ENCODE measurements around the gene PLK3. TPM values are rescaled to one million over a fixed set of nuclear protein-coding genes. Genes with fewer than 3 reads are reported as not detected.

Gene PLK3
- total RNA-seq, 1 experiment from 2014 or later = 3.2 TPM

GRCh38 chr1:44775930-44776729, 24.0 kb upstream of the PLK3 start:
- DNase-seq = peak in 1 of 2 experiments; percentile 11
- TF ChIP-seq, protein P1, sequence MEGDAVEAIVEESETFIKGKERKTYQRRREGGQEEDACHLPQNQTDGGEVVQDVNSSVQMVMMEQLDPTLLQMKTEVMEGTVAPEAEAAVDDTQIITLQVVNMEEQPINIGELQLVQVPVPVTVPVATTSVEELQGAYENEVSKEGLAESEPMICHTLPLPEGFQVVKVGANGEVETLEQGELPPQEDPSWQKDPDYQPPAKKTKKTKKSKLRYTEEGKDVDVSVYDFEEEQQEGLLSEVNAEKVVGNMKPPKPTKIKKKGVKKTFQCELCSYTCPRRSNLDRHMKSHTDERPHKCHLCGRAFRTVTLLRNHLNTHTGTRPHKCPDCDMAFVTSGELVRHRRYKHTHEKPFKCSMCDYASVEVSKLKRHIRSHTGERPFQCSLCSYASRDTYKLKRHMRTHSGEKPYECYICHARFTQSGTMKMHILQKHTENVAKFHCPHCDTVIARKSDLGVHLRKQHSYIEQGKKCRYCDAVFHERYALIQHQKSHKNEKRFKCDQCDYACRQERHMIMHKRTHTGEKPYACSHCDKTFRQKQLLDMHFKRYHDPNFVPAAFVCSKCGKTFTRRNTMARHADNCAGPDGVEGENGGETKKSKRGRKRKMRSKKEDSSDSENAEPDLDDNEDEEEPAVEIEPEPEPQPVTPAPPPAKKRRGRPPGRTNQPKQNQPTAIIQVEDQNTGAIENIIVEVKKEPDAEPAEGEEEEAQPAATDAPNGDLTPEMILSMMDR (IDR thresholded peaks at IDR 0.05; ENCODE audit: insufficient read depth in 1 of 2, low read depth in 1 of 2, low read length in 1 of 2, severe bottlenecking in 1 of 2, unreplicated experiment in 1 of 2) = no peak

DNA sequence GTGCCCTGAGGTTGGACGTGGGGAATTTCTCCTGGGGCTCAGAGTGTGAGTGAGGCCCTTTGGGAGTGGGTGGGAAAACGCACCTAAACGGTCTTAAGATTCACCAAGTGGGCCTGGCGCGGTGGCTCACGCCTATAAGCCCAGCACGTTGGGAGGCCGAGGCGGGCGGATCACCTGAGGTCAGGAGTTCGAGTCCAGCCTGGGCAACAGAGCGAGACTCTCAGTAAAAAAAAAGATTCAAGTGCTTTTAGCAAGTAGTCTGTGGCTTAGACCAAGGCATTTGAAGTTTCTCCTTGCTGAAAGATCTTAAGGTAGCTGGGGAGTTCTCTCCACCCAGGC, 23.5 kb upstream of the PLK3 start:
- intact Hi-C loops (cut with micrococcal nuclease; ENCODE audit: unreplicated experiment) = no loop called here
- Histone ChIP-seq H3K4me1 (peaks cover 6% of the 10 kb centered on the region), H3K36me3 (ENCODE audit: control insufficient read depth, insufficient read depth, low read length) (peaks cover 4% of the 10 kb centered on the region), H3K27me3 (replicated peaks; ENCODE audit: control insufficient read depth, insufficient read depth, low read length) (no peaks in the 10 kb centered on the region), H3K9me3 (no peaks in the 10 kb centered on the region), H3K4me3 (ENCODE audit: low read depth, low read length) (peak overlapping the region; percentile 71)
- TF ChIP-seq, protein P1 (IDR thresholded peaks at IDR 0.05; ENCODE audit: insufficient read depth in 1 of 2, low read depth in 1 of 2, low read length in 1 of 2, severe bottlenecking in 1 of 2, unreplicated experiment in 1 of 2) = no peak
- Mint-ChIP-seq H3K27me3 (ENCODE audit: insufficient read depth, unreplicated experiment) (no peaks in the 10 kb centered on the region), H3K27ac (ENCODE audit: unreplicated experiment) (peak overlapping the region; percentile 81), H3K4me3 (ENCODE audit: unreplicated experiment) (peak overlapping the region; percentile 81), H3K9me3 (ENCODE audit: unreplicated experiment) (no peaks in the 10 kb centered on the region), H3K36me3 (ENCODE audit: insufficient read depth, unreplicated experiment) (peaks cover 69% of the 10 kb centered on the region), H3K4me1 (ENCODE audit: low read depth, unreplicated experiment) (no peaks in the 10 kb centered on the region)
- POLR2A ChIA-PET = interaction anchor here (1.6 kb wide), 2 partner anchors 23 to 43 kb away, joined by 7 to 20 read pairs; partner anchors contain the start of gene PLK3
- CTCF ChIA-PET = interaction anchor here (1.7 kb wide), 1 partner anchor 24 kb away, joined by 5 read pairs; the partner anchor contains the start of gene PLK3
- no TSS peak for BruUV-seq (replicated peaks)
- DNase-seq = no peak

More at GRCh38 chr1:44775930-44776729, 24.0 kb upstream of the PLK3 start:
- CTCF ChIA-PET = interaction anchor here (0.6 to 1.7 kb wide), 2 partner anchors 16 to 24 kb away, joined by 3 to 5 read pairs; partner anchors contain the start of gene PLK3
- H3K4me1 Mint-ChIP-seq (ENCODE audit: low read depth, unreplicated experiment) = no peaks in the 10 kb centered on the region
- H3K36me3 Mint-ChIP-seq (ENCODE audit: insufficient read depth, unreplicated experiment) = peaks cover 64% of the 10 kb centered on the region
- POLR2A ChIA-PET = interaction anchor here (0.6 to 1.9 kb wide), 11 partner anchors 10 to 676 kb away, joined by 3 to 20 read pairs (median 6); partner anchors contain the start of genes BTBD19, DYNLT4, PLK3 and PTCH2
- peaks cover 4% of the 10 kb centered on the region for H3K36me3 ChIP-seq (ENCODE audit: control insufficient read depth, insufficient read depth, low read length)
- peaks cover 6% of the 10 kb centered on the region for H3K4me1 ChIP-seq
- H3K27ac Mint-ChIP-seq (ENCODE audit: unreplicated experiment) = peak overlapping the region; percentile 81
- peak overlapping the region; percentile 71 for H3K4me3 ChIP-seq (ENCODE audit: low read depth, low read length)
- H3K9me3 ChIP-seq = no peaks in the 10 kb centered on the region
- intact Hi-C loops (cut with micrococcal nuclease; ENCODE audit: unreplicated experiment) = no loop called here
- TSS peak; percentile 52 for BruUV-seq (replicated peaks)
- no peaks in the 10 kb centered on the region for H3K27me3 Mint-ChIP-seq (ENCODE audit: insufficient read depth, unreplicated experiment)
- no peaks in the 10 kb centered on the region for H3K27me3 ChIP-seq (replicated peaks; ENCODE audit: control insufficient read depth, insufficient read depth, low read length)
- H3K4me3 Mint-ChIP-seq (ENCODE audit: unreplicated experiment) = peak overlapping the region; percentile 81
- no peaks in the 10 kb centered on the region for H3K9me3 Mint-ChIP-seq (ENCODE audit: unreplicated experiment)

DNA sequence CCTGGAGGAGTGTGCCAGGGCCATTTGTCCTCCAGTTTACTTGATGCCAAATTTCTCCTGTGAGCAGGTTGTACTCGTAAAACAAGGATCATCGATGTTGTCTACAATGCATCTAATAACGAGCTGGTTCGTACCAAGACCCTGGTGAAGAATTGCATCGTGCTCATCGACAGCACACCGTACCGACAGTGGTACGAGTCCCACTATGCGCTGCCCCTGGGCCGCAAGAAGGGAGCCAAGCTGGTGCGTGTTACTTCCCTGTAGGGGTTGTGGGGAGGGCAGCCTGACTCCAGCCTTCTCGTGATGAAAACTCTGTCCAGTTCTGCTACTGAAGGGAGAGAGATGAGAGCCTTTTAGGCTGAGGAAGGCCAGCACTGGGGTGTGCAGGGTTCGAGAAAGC, 22.6 kb upstream of the PLK3 start:
- Mint-ChIP-seq H3K4me1 (ENCODE audit: low read depth, unreplicated experiment) (no peaks in the 10 kb centered on the region), H3K27me3 (ENCODE audit: insufficient read depth, unreplicated experiment) (no peaks in the 10 kb centered on the region), H3K36me3 (ENCODE audit: insufficient read depth, unreplicated experiment) (peaks cover 78% of the 10 kb centered on the region), H3K9me3 (ENCODE audit: unreplicated experiment) (no peaks in the 10 kb centered on the region), H3K4me3 (ENCODE audit: unreplicated experiment) (peak overlapping the region; percentile 81), H3K27ac (ENCODE audit: unreplicated experiment) (no peak overlapping the region)
- TF ChIP-seq, protein P1 (IDR thresholded peaks at IDR 0.05; ENCODE audit: insufficient read depth in 1 of 2, low read depth in 1 of 2, low read length in 1 of 2, severe bottlenecking in 1 of 2, unreplicated experiment in 1 of 2) = no peak
- Histone ChIP-seq H3K27me3 (replicated peaks; ENCODE audit: control insufficient read depth, insufficient read depth, low read length) (no peaks in the 10 kb centered on the region), H3K36me3 (ENCODE audit: control insufficient read depth, insufficient read depth, low read length) (peaks cover 4% of the 10 kb centered on the region), H3K4me3 (ENCODE audit: low read depth, low read length) (no peak overlapping the region), H3K9me3 (no peaks in the 10 kb centered on the region), H3K4me1 (peaks cover 6% of the 10 kb centered on the region)
- BruUV-seq (replicated peaks) = no TSS peak
- POLR2A ChIA-PET = no interaction called here
- intact Hi-C loops (cut with micrococcal nuclease; ENCODE audit: unreplicated experiment) = no loop called here
- CTCF ChIA-PET = no interaction called here
- no peak for DNase-seq

Data from Caco-2 (cell line).